HG02938 (cell line): Measurements from ENCODE around the gene DGKB.

Experiments
- ATAC-seq: cut with Tn5 transposase; IDR thresholded peaks from one replicate; pipeline ENCODE4 v1.9.1; 2021; ENCODE audit warnings: mild to moderate bottlenecking, moderate library complexity; ENCODE audit not compliant: unreplicated experiment

The DGKB gene

DNA sequence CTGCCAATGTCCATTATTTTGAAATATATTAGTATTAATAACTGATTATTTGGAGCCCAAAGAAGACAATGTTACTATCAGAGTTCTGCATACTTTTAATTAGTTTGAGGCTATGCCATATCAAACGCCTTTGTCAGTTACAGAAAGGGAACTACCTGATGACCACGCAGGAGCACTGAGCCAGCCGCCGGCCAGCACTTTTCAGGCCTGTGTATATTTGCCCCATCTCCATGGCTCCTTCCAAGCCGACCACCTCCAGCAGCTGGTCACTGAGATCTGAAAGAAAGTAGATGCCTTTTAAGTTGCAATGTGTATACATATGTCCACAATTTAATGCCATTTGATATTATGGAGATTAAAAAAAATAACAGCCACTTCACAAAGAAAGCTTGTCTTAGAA, 724.7 kb downstream of the DGKB start:
- ATAC-seq, result no peak

DNA sequence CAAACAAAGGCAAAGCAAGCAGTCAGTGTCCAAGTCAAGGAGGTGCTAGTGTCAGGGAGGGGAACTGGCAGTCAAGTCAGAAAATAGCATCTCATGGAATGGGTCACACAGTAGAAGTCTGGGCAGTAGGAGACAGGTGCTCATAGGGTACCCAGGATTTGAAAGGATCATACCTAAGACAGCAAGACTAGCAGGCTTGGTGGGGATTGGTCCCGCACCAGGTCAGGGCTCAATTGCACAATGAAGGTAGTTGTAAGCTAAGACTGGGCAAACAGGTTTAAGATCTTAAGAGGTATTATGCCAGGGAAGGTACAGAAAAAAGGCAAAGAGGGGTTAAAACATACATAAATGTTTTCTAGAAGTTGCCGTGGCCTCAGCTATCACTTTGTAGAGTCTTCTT, 731.7 kb downstream of the DGKB start:
- ATAC-seq, result no peak

DNA sequence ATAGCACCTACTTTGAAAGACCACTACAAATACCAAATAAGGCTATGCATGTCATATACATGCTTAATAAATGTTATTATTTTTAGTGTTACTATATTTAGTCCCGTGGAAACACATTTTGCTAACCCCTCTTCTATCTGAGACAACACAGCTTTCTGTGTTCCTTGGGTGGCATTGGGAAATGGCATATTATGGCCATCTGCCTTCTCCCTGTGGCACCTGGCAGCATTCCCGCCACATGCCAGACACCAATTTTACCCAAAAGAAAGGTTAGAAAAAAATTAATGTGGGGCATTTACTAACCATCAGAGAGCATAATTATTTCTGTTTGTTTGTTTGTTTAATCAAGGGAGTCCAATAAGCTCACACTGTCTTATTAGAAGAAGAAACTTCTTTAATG, 744.4 kb downstream of the DGKB start:
- no peak for ATAC-seq

DNA sequence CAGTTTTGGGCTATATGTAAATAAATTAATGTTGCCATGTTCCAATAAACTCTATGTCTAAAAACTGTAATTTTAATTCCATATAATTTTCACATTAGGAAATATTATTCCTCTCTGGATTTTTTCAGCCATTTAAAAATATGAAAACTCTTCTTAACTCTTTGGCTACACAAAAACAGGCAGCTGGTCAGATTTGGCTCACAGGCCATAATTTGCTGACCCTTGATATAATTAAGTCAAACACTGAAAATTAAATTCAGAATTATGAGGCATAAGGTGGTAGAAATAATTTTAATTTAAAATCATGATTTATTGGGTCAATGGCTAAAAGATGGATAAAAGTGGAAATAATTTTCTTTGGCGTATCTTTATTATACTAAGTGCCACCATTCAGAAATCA, 746.1 kb downstream of the DGKB start:
- no peak for ATAC-seq

DNA sequence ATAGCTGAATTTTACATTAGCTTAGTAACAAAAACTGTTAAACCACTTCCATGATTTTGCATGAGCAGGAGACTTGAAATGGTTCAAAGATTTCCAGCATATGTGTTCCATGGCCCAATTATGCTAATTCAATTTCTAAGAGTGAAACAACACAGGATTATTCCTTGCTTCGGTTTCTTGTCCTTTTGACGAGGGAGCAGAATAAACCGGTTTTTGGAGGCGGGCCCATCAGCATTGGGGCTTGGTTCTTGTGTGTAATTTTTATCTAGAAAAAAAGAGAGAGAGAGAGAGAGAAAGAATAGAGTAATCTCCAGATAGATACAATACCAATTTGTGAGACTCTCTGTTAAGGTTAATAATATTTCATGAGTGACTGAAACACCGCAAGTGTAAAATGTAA, 753.6 kb downstream of the DGKB start:
- no peak for ATAC-seq

DNA sequence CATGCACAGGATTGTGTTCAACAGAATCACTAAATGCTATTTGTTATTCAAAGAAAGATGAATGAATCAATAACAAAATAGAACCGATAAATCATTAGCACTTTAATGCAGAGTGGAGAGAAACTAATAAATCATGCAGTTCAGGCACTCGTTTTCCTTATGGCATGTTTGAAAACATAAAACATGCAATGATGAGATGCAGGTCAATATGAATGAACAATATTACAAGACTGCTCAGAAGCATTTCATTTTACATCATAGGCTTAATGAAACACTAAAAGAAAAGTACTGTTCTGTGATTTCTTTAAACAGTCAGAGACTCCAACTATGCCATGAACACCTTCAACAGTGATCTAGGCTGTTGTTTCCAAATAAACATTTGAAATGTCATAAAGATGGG, 755.0 kb downstream of the DGKB start:
- ATAC-seq, result no peak

DNA sequence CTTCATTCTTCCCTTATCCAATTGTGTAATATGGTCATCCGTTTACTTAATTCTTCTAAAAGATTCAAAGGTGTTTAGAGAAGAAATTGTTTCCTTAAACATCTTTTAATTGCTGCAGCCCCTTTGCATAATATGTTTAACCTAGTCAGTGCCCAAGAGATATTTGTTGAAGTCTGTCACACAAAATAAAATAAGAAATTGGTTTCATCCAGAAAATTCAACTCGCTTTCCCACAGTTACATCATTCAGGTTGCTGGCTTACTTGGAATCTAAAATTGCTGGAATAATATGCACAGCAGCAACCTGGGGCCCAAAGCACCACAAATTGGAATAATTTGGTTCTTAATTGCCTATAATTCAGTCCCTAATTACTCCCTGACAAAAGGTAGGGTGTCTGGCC, 758.0 kb downstream of the DGKB start:
- no peak for ATAC-seq

DNA sequence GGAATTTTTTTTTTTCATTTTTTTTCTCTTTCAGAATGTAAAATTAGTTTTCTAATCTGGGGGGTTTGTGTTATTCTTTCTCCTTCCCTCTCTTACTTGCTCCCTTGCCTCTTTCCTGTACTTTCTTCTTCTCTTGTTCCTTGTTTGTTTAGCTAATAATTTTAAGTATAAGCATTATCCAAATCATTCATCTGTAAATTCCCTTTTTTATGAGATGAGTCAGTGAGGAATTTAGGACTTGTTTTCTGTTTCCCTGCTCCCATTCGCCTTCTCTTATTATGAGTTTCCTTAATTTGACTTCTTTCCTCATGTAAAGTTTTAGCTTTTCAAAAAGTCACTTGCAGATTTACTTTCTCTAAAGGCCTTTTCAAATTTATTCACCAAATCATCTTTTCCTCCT, 758.4 kb downstream of the DGKB start:
- no peak for ATAC-seq

DNA sequence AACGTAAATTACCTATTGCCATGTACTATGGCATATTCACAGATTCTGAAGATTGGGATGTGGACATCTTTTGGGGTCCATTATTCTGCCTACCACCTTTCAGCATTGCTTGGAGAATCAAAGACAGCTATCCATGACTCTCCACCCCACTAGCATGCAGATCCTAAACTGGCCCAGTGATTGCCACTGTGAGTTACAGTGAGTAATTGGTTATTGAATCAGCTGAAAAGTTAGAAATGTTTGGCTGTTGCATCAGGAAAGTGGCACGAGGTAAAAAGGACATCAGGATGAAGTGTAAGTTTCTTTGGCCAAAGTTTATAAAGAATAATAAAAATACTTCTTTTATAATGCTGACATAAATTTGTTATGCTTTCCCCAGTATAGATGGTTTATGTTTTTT, 764.9 kb downstream of the DGKB start:
- no peak for ATAC-seq

DNA sequence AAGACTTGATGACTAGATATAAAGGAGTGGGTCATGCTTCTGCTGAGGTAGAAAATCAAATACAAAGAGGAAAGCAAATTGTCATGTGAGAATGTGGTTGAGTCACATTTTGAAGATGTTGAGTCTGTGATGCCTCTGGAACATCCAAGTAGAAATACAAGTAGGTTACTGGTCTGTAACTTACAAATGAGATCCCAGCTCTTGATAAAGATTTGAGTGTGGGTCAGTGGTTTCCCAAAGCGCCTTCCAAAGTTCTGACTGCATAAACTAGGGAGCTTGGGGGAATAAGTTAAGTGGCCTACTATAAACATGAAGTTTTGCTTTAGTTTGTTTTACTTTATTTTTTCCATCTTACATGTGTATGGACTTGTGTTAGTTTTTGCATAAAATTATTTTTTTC, 768.8 kb downstream of the DGKB start:
- no peak for ATAC-seq

DNA sequence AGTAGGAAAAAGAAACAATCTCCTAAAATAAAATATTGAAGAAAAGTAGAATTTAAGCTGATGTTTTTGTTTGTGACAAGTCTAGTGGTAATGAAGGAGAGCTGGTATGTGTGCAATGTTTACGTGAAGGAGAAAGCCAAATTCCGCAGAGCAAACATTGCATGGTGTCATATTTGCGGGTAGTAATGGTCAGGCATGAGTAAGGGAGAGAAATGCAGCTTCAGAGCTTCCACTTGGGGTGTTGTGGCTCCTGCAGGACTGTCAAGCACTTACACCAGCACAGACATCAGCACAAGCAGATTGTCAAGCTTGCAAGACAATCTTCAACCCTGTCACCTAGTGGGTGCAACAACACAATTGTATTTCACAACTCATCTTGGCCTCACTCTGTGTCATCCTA, 776.6 kb downstream of the DGKB start:
- no peak for ATAC-seq

DNA sequence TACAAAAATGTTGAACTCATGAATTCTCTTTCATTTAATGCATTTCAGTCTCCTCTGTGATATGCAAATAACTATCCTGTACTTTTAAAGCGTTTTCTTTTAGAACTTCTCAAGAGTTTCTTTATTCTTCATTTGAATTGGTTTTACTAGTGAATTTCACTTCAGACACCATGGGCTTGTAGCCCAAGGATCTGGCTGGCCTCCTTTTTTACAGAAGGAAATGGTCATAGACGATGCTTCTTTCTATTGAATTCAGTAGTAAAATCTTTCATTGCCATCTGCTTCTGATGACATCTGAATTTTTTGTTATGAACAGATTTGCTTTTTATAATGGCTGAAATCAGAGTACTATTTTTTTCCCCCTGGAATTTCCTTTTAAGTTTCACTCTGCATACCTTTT, 777.8 kb downstream of the DGKB start:
- ATAC-seq, result no peak

DNA sequence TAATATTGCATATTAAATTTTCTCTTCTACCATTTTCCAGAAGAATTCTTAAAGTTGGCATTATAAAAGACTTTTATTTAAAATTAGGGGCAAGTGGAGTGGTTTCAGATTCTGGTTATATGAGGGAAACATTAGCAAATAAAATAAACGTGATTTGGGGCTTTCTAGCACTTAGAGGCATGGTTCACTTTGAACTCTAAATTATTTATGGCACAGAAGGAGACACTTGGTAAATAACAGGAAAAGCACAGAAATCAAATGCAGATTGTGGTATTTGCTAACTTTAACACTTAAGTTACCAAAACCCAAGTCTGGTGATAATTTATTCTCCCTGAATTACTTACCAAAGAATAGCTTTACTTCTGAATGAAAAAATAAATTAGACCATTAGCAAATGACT, 778.6 kb downstream of the DGKB start:
- no peak for ATAC-seq

DNA sequence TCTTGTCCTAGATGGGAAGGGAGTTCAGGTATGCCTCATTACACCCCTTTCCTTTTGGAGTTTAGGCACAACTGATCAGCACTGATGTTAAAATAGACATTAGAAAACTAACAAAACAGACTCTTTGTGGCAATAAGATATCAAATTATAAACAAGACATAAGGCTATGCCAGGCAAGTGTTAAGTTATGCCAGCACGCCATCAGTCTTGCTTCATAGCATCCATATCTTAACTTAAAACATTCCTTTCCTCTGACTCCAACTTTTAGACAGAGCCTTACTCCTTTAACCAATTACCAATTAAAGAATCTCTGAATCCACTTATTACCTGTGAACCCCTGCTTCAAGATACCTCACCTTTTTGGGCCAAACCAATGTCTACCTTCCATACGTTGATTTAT, 786.9 kb downstream of the DGKB start:
- no peak for ATAC-seq

DNA sequence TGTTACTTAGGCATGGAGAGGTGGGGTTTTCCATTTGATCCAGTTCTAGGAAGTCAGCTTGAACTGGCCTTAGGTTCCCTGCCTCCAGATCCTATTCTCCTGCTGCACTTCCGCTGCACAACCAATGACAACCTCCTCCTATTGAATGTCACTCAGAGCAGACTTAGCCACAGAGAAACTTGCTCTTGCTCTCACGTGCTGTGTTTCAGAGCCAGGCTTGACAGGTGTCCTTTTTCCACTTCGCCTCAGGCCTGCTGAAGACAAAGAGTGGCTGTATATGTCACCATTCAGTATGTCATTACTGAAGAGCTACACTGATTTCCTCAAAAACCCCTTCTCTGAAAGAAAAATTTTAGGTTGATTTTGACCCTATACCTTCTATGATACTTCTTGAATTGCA, 797.7 kb downstream of the DGKB start:
- no peak for ATAC-seq

DNA sequence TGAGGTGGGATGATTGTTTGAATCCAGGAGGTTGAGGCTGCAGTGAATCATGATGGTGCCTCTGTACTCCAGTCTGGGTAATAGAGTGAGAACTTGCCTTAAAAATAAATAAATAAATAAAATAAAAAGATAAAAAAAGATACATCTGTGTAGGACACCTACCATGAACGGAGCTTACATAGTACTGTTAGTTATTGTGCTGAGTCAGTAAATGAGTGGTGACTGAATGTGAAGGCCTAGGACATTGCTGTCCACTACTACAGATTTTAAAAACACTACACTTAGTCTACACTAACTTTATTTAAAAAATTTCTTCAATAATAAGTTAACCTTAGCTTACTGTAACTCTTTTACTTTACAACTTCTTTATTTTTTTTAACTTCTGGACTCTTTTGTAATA, 806.4 kb downstream of the DGKB start:
- ATAC-seq, result no peak

DNA sequence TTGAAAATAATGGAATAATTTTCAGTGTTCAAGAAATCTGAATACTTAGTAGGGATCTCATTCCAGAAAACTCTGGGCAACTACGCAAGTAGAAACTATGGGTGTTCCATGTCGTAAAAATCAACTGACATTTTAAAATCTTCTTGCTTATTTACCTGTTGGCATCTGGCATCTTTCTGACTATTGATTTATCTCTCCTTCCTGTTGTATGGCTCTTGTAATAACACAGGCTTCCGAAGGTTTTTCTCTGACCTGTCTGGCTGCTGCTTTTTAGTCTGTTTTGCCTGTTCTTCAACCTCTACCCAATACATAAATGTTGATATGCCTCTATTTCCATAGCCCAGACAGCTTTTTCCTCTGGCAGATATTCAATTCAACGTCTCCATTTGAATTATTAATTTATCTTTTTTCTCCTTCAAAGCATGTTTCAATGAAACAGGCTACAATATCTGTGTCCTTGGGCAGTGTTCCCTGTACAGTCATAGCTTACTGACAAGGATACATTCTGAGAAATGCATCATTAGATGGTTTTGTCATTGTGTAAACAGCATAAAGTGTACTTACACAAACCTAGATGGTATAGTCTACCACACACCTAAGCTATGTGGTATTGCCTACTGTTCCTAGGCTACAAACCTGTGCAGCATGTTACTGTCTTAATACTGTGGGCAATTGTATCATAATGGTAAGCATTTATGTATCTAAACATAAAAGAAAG, 807.2 kb downstream of the DGKB start:
- ATAC-seq, result no peak
